Cardiac atrium fibroblast (primary cell): ENCODE data around the gene DIRAS2. TPM values are rescaled to one million over a fixed set of nuclear protein-coding genes. Genes with fewer than 3 reads are reported as not detected.

Experiments used
- total RNA-seq: library from RNA; depleted of rRNA; stranded (reverse); fragments of >200 nt; gene quantifications from 2 replicates; pipeline ENCODE4 v1.2.3, GENCODE V29; 2015

Gene DIRAS2
- total RNA-seq: 1.1 and 3.1 TPM in 2 replicates

GRCh38 chr9:90642570-90643539 is at the start of gene DIRAS2:
TSS of gene DIRAS2 (minus strand) at chr9:90642824. CDS start at chr9:90613827, 28,997 bp downstream.

Other genes with a start within 250 kb of the DIRAS2 start
- gene SYK, start 159.0 kb upstream of the DIRAS2 start, total RNA-seq: 0.18 TPM in 1 of 2 replicates, not detected in the other